GM10847 (cell line): ENCODE measurements around the gene GAS2.

ENCODE experiments used
- POLR2A ChIP-seq: IDR thresholded peaks from 2 replicates; pipeline ENCODE4 v1.6.1; 2011; ENCODE audit not compliant: insufficient read length; ENCODE audit errors: extremely low read depth

The GAS2 gene

DNA sequence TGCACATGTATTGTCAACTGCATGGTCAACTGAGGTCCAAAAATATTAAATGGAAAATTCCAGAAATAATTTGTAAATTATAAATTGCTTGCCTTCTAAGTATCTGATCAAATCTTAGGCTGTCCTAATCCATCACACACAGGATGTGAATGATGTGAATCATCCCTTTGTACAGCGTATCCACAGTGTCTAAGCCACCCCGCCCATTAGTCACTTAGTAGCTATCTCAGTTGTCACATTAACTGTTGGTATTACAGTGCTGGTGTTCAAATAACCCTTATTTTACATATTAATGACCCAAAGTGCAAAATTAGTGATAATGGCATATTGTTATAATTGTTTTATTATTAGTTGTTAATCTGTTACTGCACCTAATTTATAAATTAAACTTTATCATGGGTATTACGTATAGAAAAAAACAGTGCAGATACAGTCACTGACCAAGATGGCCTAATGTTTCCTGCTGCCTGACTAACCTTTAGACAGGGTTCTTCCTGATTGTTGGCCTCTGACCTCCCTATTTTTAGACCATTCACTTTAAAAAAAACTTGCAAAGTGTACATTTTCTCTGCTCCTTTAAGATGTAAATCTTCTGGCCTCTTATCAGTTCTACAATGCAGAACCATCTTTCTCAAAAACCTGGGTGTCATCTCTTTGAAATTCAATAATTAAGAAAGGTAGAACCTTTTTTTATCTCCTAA, 166.1 kb downstream of the GAS2 start:
- TF ChIP-seq POLR2A, result no peak

DNA sequence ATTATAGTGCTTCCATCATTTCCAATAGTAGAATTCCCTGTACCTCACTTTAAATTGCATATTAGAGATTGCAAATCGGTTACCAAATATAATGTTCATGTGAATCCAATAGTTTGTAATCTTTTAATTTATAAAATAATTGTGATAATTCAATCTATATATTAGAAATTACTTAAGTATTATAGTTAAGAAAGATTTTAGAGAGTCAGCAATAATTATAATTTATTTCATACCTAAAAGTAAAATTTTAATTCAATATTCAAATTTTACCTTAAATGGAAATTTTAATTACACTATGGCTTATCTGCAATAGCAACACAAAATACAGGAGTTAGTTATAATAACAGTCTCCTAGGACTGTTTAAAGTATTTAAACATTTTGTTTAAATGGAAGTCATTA, 180.3 kb downstream of the GAS2 start:
- no peak for TF ChIP-seq POLR2A

GRCh38 chr11:22851477-22851876, 185.1 kb downstream of the GAS2 start:
- TF ChIP-seq POLR2A, result no peak

DNA sequence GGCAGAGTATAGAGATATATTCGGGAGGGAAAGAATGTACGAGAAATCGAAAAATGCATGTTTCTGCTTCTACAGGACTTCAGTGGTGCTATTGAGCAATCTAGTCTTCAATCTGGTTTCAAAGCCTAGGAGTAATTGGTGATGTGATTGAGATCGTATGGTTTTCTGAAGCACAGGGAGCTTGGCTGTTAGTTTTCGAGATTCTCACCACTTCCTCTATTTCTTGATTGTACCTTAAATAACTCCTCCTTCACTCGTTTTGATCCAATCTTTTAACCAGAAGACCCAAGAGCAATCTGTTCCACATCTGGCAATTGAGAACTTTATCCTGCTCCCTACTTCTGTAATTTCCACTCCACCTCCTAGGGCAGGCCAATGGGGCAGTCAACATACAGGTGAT, 193.3 kb downstream of the GAS2 start:
- TF ChIP-seq POLR2A, result no peak

GRCh38 chr11:22860241-22860640, 193.8 kb downstream of the GAS2 start, which contains the start of gene CCDC179:
Gene CCDC179, minus strand, starts transcription at chr11:22860474. Its CDS starts 53 bp downstream, at chr11:22860421.
- TF ChIP-seq POLR2A, result no peak
